ENCODE data around the gene GCC2. TPM values are rescaled to one million over a fixed set of nuclear protein-coding genes. Genes with fewer than 3 reads are reported as not detected.
"Not testable (repeated sequence)": the region's sequence is repeated elsewhere in the genome, so short reads cannot be mapped to it uniquely, and the experiment has no call there.

Gene GCC2
- total RNA-seq (2014; rRNA removed; shearing (Covaris generic); ENCODE audit: low replicate concordance) = 12.0 and 18.0 TPM in 2 replicates

GRCh38 chr2:108448678-108449409 lies at the start of gene GCC2:
GCC2 (plus strand) TSS chr2:108449206; CDS start chr2:108449275, 69 bp downstream.
- peak; percentile 94 for DNase-seq (ENCODE audit: low read depth)
- in situ Hi-C loops (cut with HindIII; ENCODE audit: low pct_unique_long_range_greater_than_20kb, low sequenced_read_pairs) = no loop called here

- in situ Hi-C loops (cut with HindIII; ENCODE audit: low pct_unique_long_range_greater_than_20kb, low sequenced_read_pairs) = no loop called here
- DNase-seq (ENCODE audit: low read depth) = peak; percentile 55
Measured at GRCh38 chr2:108399479-108399878, 49.5 kb upstream of the GCC2 start.

GRCh38 chr2:108401800-108402199 lies 47.2 kb upstream of the GCC2 start:
- in situ Hi-C loops (cut with HindIII; ENCODE audit: low pct_unique_long_range_greater_than_20kb, low sequenced_read_pairs) = no loop called here
- DNase-seq (ENCODE audit: low read depth) = no peak

- in situ Hi-C loops (cut with HindIII; ENCODE audit: low pct_unique_long_range_greater_than_20kb, low sequenced_read_pairs) = no loop called here
- peak; percentile 43 for DNase-seq (ENCODE audit: low read depth)
Measured at GRCh38 chr2:108403494-108403893, 45.5 kb upstream of the GCC2 start.

- in situ Hi-C loops (cut with HindIII; ENCODE audit: low pct_unique_long_range_greater_than_20kb, low sequenced_read_pairs) = no loop called here
- DNase-seq (ENCODE audit: low read depth) = no peak
Measured at GRCh38 chr2:108404784-108405397, 44.1 kb upstream of the GCC2 start.

GRCh38 chr2:108407864-108408729 lies 40.9 kb upstream of the GCC2 start:
- in situ Hi-C loops (cut with HindIII; ENCODE audit: low pct_unique_long_range_greater_than_20kb, low sequenced_read_pairs) = no loop called here
- DNase-seq (ENCODE audit: low read depth) = no peak

- peak; percentile 67 for DNase-seq (ENCODE audit: low read depth)
- in situ Hi-C loops (cut with HindIII; ENCODE audit: low pct_unique_long_range_greater_than_20kb, low sequenced_read_pairs) = no loop called here
Measured at GRCh38 chr2:108409768-108410167, 39.2 kb upstream of the GCC2 start.

- in situ Hi-C loops (cut with HindIII; ENCODE audit: low pct_unique_long_range_greater_than_20kb, low sequenced_read_pairs) = no loop called here
- peak; percentile 98 for DNase-seq (ENCODE audit: low read depth)
Measured at GRCh38 chr2:108412995-108413710, 35.9 kb upstream of the GCC2 start.

- in situ Hi-C loops (cut with HindIII; ENCODE audit: low pct_unique_long_range_greater_than_20kb, low sequenced_read_pairs) = no loop called here
- DNase-seq (ENCODE audit: low read depth) = no peak
Measured at GRCh38 chr2:108413711-108414095, 35.3 kb upstream of the GCC2 start.

GRCh38 chr2:108414256-108414876 lies 34.6 kb upstream of the GCC2 start:
- in situ Hi-C loops (cut with HindIII; ENCODE audit: low pct_unique_long_range_greater_than_20kb, low sequenced_read_pairs) = no loop called here
- DNase-seq (ENCODE audit: low read depth) = no peak

GRCh38 chr2:108414945-108415344 lies 34.1 kb upstream of the GCC2 start:
- in situ Hi-C loops (cut with HindIII; ENCODE audit: low pct_unique_long_range_greater_than_20kb, low sequenced_read_pairs) = no loop called here
- DNase-seq (ENCODE audit: low read depth) = no peak

- DNase-seq (ENCODE audit: low read depth) = no peak
- in situ Hi-C loops (cut with HindIII; ENCODE audit: low pct_unique_long_range_greater_than_20kb, low sequenced_read_pairs) = no loop called here
Measured at GRCh38 chr2:108417254-108417653, 31.8 kb upstream of the GCC2 start.

- no peak for DNase-seq (ENCODE audit: low read depth)
- in situ Hi-C loops (cut with HindIII; ENCODE audit: low pct_unique_long_range_greater_than_20kb, low sequenced_read_pairs) = no loop called here
Measured at GRCh38 chr2:108418416-108418815, 30.6 kb upstream of the GCC2 start.

GRCh38 chr2:108423067-108423466 lies 25.9 kb upstream of the GCC2 start:
- no peak for DNase-seq (ENCODE audit: low read depth)
- in situ Hi-C loops (cut with HindIII; ENCODE audit: low pct_unique_long_range_greater_than_20kb, low sequenced_read_pairs) = no loop called here

GRCh38 chr2:108423502-108424251 lies 25.3 kb upstream of the GCC2 start:
- in situ Hi-C loops (cut with HindIII; ENCODE audit: low pct_unique_long_range_greater_than_20kb, low sequenced_read_pairs) = no loop called here
- no peak for DNase-seq (ENCODE audit: low read depth)

- in situ Hi-C loops (cut with HindIII; ENCODE audit: low pct_unique_long_range_greater_than_20kb, low sequenced_read_pairs) = no loop called here
- DNase-seq (ENCODE audit: low read depth) = no peak
Measured at GRCh38 chr2:108428286-108429009, 20.6 kb upstream of the GCC2 start.

- DNase-seq (ENCODE audit: low read depth); in situ Hi-C loops (cut with HindIII; ENCODE audit: low pct_unique_long_range_greater_than_20kb, low sequenced_read_pairs): not testable (repeated sequence)
Measured at GRCh38 chr2:108435578-108435977, 13.4 kb upstream of the GCC2 start.

Measured in Caki2 (cell line).